Mesendoderm (in vitro differentiated cells): ENCODE measurements around the gene TTC27.

Source experiments
- DNase-seq: peaks from one replicate; pipeline ENCODE4 v3.0.0; 2013
- H2AK5ac ChIP-seq: 2 replicates; pipeline ENCODE4 v1.6.1; 2013; ENCODE audit warnings: low read length, inconsistent platforms
- H2BK120ac ChIP-seq: 2 replicates; pipeline ENCODE4 v1.6.1; 2013; ENCODE audit warnings: low read depth, mild to moderate bottlenecking, low read length, moderate library complexity, mixed read lengths
- H2BK15ac ChIP-seq: replicated peaks from 2 replicates; pipeline ENCODE4 v1.6.1; 2013; ENCODE audit warnings: low read depth, mild to moderate bottlenecking, moderate library complexity
- H2BK5ac ChIP-seq: 2 replicates; pipeline ENCODE4 v1.6.1; 2013; ENCODE audit warnings: low read length, inconsistent platforms
- H3K18ac ChIP-seq: 2 replicates; pipeline ENCODE4 v1.6.1; 2013; ENCODE audit warnings: mild to moderate bottlenecking, low read length, mixed read lengths
- H3K23ac ChIP-seq: one replicate; pipeline ENCODE4 v1.6.1; 2013; ENCODE audit warnings: low read length
- H3K27ac ChIP-seq: 2 replicates; pipeline ENCODE4 v1.5.1; 2013; ENCODE audit warnings: low read depth, mild to moderate bottlenecking, inconsistent platforms, low read length, moderate library complexity
- H3K27me3 ChIP-seq: 2 replicates; pipeline ENCODE4 v1.6.1; 2013; ENCODE audit warnings: low read length, control low read depth, mild to moderate bottlenecking, inconsistent platforms; ENCODE audit not compliant: insufficient read depth, poor library complexity
- H3K36me3 ChIP-seq: 2 replicates; pipeline ENCODE4 v1.6.1; 2013; ENCODE audit warnings: low read length, inconsistent platforms; ENCODE audit not compliant: control insufficient read depth, insufficient read depth
- H3K4ac ChIP-seq: one replicate; pipeline ENCODE4 v1.6.1; 2013; ENCODE audit warnings: low read depth, mild to moderate bottlenecking, low read length, moderate library complexity
- H3K4me1 ChIP-seq: 2 replicates; pipeline ENCODE4 v1.6.1; 2013; ENCODE audit warnings: low read depth, low read length, inconsistent platforms; ENCODE audit not compliant: control insufficient read depth
- H3K4me2 ChIP-seq: 2 replicates; pipeline ENCODE4 v1.6.1; 2013; ENCODE audit warnings: low read length
- H3K4me3 ChIP-seq: 2 replicates; pipeline ENCODE4 v1.5.1; 2013; ENCODE audit warnings: mild to moderate bottlenecking, low read length
- H3K56ac ChIP-seq: one replicate; pipeline ENCODE4 v1.6.1; 2013; ENCODE audit warnings: low read length
- H3K79me1 ChIP-seq: 2 replicates; pipeline ENCODE4 v1.6.1; 2013; ENCODE audit warnings: low read length, inconsistent platforms
- H3K79me2 ChIP-seq: 2 replicates; pipeline ENCODE4 v1.6.1; 2013; ENCODE audit warnings: mild to moderate bottlenecking, low read length; ENCODE audit not compliant: control insufficient read depth, insufficient read depth
- H3K9ac ChIP-seq: 2 replicates; pipeline ENCODE4 v1.6.1; 2013; ENCODE audit warnings: low read length, inconsistent platforms
- H4K5ac ChIP-seq: one replicate; pipeline ENCODE4 v1.6.1; 2013; ENCODE audit warnings: low read length
- H4K8ac ChIP-seq: one replicate; pipeline ENCODE4 v1.6.1; 2013; ENCODE audit warnings: low read depth, mild to moderate bottlenecking, control low read depth, low read length, moderate library complexity
- WGBS: extraction: QIAGEN DNeasy Blood & Tissue Kit; methylation state at CpG from one replicate; pipeline ENCODE4 v1.1.7; 2013; ENCODE audit warnings: low lambda C conversion rate, missing lambda C conversion rate; ENCODE audit not compliant: insufficient coverage; ENCODE audit errors: extremely low coverage; 5-methylcytosine and 5-hydroxymethylcytosine counted together

TTC27 gene

DNA sequence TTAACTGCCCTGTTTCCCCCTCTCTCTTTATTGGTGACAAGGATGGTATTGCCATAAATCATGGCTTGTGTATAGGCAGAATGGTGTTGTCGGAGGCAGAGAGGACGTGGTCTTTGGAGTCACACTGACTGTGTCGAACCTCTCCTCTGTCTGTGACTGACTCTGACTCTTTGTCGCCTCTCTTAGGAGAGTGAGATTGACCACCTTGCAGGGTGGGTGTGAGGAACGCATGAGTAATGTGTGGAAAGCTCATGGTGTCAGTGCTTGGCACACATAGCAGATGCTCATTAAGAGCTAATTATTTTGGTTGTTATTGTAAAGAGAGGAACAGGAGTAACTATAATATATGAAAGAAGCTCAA, 145.6 kb downstream of the TTC27 start:
- Histone ChIP-seq H2BK5ac (no peak overlapping the region), H3K27ac (no peak overlapping the region), H3K79me1 (no peaks in the 10 kb centered on the region), H3K27me3 (no peaks in the 10 kb centered on the region), H3K36me3 (no peaks in the 10 kb centered on the region), H3K23ac (no peak overlapping the region), H2AK5ac (no peak overlapping the region), H3K56ac (peak overlapping the region; percentile 25), H3K9ac (no peak overlapping the region), H3K4ac (no peak overlapping the region), H4K8ac (no peak overlapping the region), H3K4me3 (no peak overlapping the region), H3K4me1 (peaks cover 3% of the 10 kb centered on the region), H3K4me2 (no peak overlapping the region), H4K5ac (no peak overlapping the region), H2BK120ac (no peak overlapping the region), H2BK15ac (no peak overlapping the region), H3K18ac (no peak overlapping the region), H3K79me2 (no peaks in the 10 kb centered on the region)
- DNase-seq = peak; percentile 25
- WGBS = no CpG with 5 or more reads among the region's 5 CpGs

DNA sequence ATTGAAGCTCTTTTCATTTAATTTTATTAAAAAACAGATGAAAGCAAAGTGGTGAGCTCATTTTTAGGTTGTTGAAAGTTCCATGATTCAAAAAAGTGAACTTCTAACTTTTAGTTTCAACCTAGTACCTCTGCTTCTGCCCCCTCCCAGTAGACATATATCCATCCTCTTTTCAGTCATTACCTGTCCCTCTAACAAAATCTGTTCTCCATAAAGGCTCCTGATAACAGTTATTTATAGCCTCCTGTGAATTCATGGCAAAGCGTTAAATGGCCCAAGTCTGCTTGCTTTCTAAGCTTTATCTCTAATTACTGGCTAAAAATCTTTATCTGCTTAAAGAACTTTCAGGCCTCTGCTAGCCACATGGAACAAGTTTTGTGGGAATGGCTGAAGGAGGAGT, 148.1 kb downstream of the TTC27 start:
- Histone ChIP-seq H3K27me3 (no peaks in the 10 kb centered on the region), H2BK5ac (no peak overlapping the region), H2AK5ac (no peak overlapping the region), H3K23ac (no peak overlapping the region), H3K36me3 (no peaks in the 10 kb centered on the region), H3K4me1 (peaks cover 3% of the 10 kb centered on the region), H3K18ac (no peak overlapping the region), H3K4me2 (no peak overlapping the region), H3K4ac (no peak overlapping the region), H2BK15ac (no peak overlapping the region), H3K9ac (no peak overlapping the region), H4K5ac (no peak overlapping the region), H4K8ac (no peak overlapping the region), H3K27ac (no peak overlapping the region), H3K79me1 (no peaks in the 10 kb centered on the region), H2BK120ac (no peak overlapping the region), H3K4me3 (no peak overlapping the region), H3K79me2 (no peaks in the 10 kb centered on the region), H3K56ac (no peak overlapping the region)
- WGBS = no CpG with 5 or more reads among the region's 1 CpG
- peak; percentile 29 for DNase-seq

DNA sequence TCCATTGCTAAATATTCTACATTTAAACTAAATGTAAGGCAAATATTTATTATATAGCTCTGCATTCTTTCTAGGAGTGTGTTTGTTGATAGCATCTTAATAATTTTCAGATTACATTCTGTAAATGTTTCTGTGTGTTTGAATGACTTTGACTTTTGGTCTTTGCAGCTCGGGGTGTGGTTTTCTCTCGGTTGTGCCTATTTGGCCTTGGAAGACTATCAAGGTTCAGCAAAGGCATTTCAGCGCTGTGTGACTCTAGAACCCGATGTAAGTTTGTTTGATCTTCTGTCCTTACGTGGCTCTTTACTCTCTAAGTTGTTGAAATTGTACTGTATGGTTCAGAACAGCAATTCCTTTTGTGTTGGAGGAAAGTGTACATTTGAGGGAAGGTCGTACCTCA, 149.9 kb downstream of the TTC27 start:
- Histone ChIP-seq H4K5ac (no peak overlapping the region), H2BK5ac (no peak overlapping the region), H4K8ac (no peak overlapping the region), H3K4me1 (peaks cover 3% of the 10 kb centered on the region), H3K4ac (no peak overlapping the region), H3K36me3 (no peaks in the 10 kb centered on the region), H2BK15ac (no peak overlapping the region), H3K23ac (no peak overlapping the region), H2AK5ac (no peak overlapping the region), H3K79me2 (no peaks in the 10 kb centered on the region), H3K27me3 (no peaks in the 10 kb centered on the region), H3K9ac (no peak overlapping the region), H3K18ac (no peak overlapping the region), H3K4me3 (no peak overlapping the region), H3K27ac (no peak overlapping the region), H2BK120ac (no peak overlapping the region), H3K4me2 (no peak overlapping the region), H3K56ac (no peak overlapping the region), H3K79me1 (no peaks in the 10 kb centered on the region)
- no CpG with 5 or more reads among the region's 6 CpGs for WGBS
- no peak for DNase-seq

- no peak overlapping the region for H3K4me2 ChIP-seq
- no peak overlapping the region for H3K27ac ChIP-seq
- no peak overlapping the region for H3K23ac ChIP-seq
- H3K4me3 ChIP-seq = no peak overlapping the region
- DNase-seq = no peak
- H3K4me1 ChIP-seq = no peaks in the 10 kb centered on the region
- no peak overlapping the region for H3K4ac ChIP-seq
- no peak overlapping the region for H3K9ac ChIP-seq
- no peak overlapping the region for H4K8ac ChIP-seq
- H2BK5ac ChIP-seq = no peak overlapping the region
- H2BK120ac ChIP-seq = no peak overlapping the region
- H3K18ac ChIP-seq = no peak overlapping the region
- no peaks in the 10 kb centered on the region for H3K79me2 ChIP-seq
- H3K27me3 ChIP-seq = no peaks in the 10 kb centered on the region
- H2AK5ac ChIP-seq = no peak overlapping the region
- H3K79me1 ChIP-seq = no peaks in the 10 kb centered on the region
- WGBS = no CpG with 5 or more reads among the region's 2 CpGs
- H3K56ac ChIP-seq = no peak overlapping the region
- H3K36me3 ChIP-seq = no peaks in the 10 kb centered on the region
- H4K5ac ChIP-seq = no peak overlapping the region
- no peak overlapping the region for H2BK15ac ChIP-seq
Measured at GRCh38 chr2:32780961-32781360, 153.1 kb downstream of the TTC27 start.

DNA sequence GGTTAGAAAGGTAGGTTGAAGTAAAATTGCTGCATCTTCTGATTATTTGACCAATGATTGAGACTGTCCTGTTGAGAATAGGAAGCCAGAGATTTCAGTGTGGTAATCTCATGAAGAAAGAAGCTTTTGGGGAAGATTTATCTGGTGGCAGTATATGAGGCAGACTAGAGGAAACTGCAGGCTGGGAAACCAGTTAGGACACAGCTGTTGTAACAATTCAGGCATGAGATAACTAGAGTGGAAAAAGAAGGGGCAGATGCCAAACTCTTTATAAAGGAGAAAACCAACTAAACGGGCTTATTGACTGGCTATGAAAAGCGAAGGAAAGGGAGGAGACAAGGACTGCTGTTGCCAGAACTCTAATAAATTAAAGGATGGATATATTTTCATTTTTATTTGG, 155.6 kb downstream of the TTC27 start:
- H3K27me3 ChIP-seq = no peaks in the 10 kb centered on the region
- no peak overlapping the region for H3K4me3 ChIP-seq
- WGBS = no CpG with 5 or more reads among the region's 2 CpGs
- no peak overlapping the region for H4K5ac ChIP-seq
- no peaks in the 10 kb centered on the region for H3K4me1 ChIP-seq
- no peak overlapping the region for H2BK5ac ChIP-seq
- no peak overlapping the region for H3K23ac ChIP-seq
- H3K4me2 ChIP-seq = no peak overlapping the region
- H3K27ac ChIP-seq = no peak overlapping the region
- no peak overlapping the region for H3K56ac ChIP-seq
- no peak overlapping the region for H3K4ac ChIP-seq
- H3K79me2 ChIP-seq = no peaks in the 10 kb centered on the region
- no peak overlapping the region for H2AK5ac ChIP-seq
- H3K36me3 ChIP-seq = no peaks in the 10 kb centered on the region
- no peak overlapping the region for H2BK15ac ChIP-seq
- H3K9ac ChIP-seq = no peak overlapping the region
- H4K8ac ChIP-seq = no peak overlapping the region
- no peak overlapping the region for H3K18ac ChIP-seq
- no peak for DNase-seq
- H2BK120ac ChIP-seq = no peak overlapping the region
- H3K79me1 ChIP-seq = no peaks in the 10 kb centered on the region

DNA sequence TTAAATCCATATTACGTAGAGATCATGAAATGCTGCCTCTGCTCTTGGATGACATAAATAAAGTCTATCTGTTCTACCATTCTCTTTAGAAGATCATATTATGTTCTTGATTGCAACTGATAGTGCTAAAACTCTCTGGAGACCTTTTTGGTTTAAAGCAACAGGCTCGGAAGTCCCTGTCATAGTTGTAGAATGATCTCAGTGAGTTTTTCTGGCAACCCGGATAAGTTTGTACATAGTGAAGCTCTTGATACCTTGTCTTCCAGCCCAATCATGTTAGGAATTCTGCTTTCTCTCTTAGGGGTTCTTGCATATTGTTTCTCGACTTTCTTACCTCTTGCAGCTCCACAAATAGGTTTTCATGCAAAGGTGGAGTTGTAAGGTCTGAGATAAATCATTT, 156.1 kb downstream of the TTC27 start:
- no peak overlapping the region for H3K4me3 ChIP-seq

More for the DNA sequence above, 156.1 kb downstream of the TTC27 start:
- DNase-seq = no peak
- no peaks in the 10 kb centered on the region for H3K36me3 ChIP-seq
- H3K23ac ChIP-seq = no peak overlapping the region
- H3K4me2 ChIP-seq = no peak overlapping the region
- H4K5ac ChIP-seq = no peak overlapping the region
- no peak overlapping the region for H3K27ac ChIP-seq
- no peak overlapping the region for H2BK15ac ChIP-seq
- no peak overlapping the region for H2BK5ac ChIP-seq
- H3K79me1 ChIP-seq = no peaks in the 10 kb centered on the region
- WGBS = no CpG with 5 or more reads among the region's 4 CpGs
- H2AK5ac ChIP-seq = no peak overlapping the region
- H3K4me1 ChIP-seq = no peaks in the 10 kb centered on the region
- no peak overlapping the region for H3K9ac ChIP-seq
- no peak overlapping the region for H3K4ac ChIP-seq
- no peak overlapping the region for H3K18ac ChIP-seq
- H3K27me3 ChIP-seq = no peaks in the 10 kb centered on the region
- no peaks in the 10 kb centered on the region for H3K79me2 ChIP-seq
- no peak overlapping the region for H4K8ac ChIP-seq
- H3K56ac ChIP-seq = no peak overlapping the region
- H2BK120ac ChIP-seq = no peak overlapping the region
